Epithelial cell of proximal tubule (primary cell): Measurements from ENCODE around the gene SMC1B. TPM values are rescaled to one million over a fixed set of nuclear protein-coding genes. Genes with fewer than 3 reads are reported as not detected.
"Not testable (repeated sequence)": the region's sequence is repeated elsewhere in the genome, so short reads cannot be mapped to it uniquely, and the experiment has no call there.

Experiments
- DNase-seq: peaks from one replicate; pipeline ENCODE4 v3.0.0-alpha.2; 2011; ENCODE audit warnings: low read depth
- H3K4me3 ChIP-seq: 2 replicates; pipeline ENCODE4 v1.5.1; 2011; ENCODE audit warnings: low read depth, mild to moderate bottlenecking, low read length
- total RNA-seq: library from RNA; depleted of rRNA; stranded (reverse); fragments of >200 nt; gene quantifications from 2 replicates; pipeline ENCODE4 v1.2.3, GENCODE V29; 2015
- TF ChIP-seq, protein P1 (sequence below): conservative IDR thresholded peaks from 2 replicates; pipeline ENCODE4 v1.5.1; 2012; ENCODE audit warnings: low read depth, mild to moderate bottlenecking, low read length

Gene SMC1B
- total RNA-seq, 1 donor from 2014 or later = 0.63 TPM

DNA sequence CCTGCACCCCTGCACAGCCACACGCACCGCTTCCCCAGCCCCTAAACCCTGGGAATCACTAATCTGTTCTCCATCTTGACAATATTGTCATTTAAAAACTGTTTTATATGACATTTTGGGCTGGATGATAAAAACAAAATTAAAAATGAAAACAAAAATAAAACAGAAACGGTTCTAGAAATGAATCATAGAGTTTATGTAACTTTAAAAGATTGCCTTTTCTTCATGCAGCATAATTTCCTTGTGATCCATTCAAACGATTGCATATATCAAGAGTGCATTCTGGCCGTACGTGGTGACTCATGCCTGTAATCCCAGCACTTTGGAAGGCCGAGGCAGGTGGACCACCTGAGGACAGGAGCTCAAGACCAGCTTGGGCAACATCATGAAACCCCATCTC is 110.2 kb downstream of the SMC1B start:
- H3K4me3 ChIP-seq = no peak overlapping the region
- TF ChIP-seq, protein P1, sequence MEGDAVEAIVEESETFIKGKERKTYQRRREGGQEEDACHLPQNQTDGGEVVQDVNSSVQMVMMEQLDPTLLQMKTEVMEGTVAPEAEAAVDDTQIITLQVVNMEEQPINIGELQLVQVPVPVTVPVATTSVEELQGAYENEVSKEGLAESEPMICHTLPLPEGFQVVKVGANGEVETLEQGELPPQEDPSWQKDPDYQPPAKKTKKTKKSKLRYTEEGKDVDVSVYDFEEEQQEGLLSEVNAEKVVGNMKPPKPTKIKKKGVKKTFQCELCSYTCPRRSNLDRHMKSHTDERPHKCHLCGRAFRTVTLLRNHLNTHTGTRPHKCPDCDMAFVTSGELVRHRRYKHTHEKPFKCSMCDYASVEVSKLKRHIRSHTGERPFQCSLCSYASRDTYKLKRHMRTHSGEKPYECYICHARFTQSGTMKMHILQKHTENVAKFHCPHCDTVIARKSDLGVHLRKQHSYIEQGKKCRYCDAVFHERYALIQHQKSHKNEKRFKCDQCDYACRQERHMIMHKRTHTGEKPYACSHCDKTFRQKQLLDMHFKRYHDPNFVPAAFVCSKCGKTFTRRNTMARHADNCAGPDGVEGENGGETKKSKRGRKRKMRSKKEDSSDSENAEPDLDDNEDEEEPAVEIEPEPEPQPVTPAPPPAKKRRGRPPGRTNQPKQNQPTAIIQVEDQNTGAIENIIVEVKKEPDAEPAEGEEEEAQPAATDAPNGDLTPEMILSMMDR = no peak

DNA sequence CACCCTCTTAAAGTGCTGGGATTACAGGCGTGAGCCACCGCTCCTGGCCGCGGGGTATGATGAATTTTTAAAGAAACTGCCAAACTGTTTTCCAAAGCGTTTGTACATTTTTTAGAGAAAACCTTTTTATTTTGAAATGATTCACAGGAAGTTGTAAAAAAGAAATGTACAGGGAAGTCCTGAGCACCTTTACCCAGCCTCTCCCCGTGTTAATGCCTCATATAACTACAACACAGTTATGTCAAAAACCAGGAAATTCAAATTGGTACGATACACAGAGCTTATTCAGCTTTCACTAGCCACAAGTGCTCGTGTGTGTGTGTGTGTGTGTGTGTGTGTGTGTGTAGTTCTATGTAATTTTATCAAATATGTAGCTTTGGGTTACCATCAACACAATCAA is 110.6 kb downstream of the SMC1B start:
- no peak overlapping the region for H3K4me3 ChIP-seq
- TF ChIP-seq, protein P1 = no peak
- DNase-seq = no peak

More for the DNA sequence above, 110.2 kb downstream of the SMC1B start:
- DNase-seq = no peak

DNA sequence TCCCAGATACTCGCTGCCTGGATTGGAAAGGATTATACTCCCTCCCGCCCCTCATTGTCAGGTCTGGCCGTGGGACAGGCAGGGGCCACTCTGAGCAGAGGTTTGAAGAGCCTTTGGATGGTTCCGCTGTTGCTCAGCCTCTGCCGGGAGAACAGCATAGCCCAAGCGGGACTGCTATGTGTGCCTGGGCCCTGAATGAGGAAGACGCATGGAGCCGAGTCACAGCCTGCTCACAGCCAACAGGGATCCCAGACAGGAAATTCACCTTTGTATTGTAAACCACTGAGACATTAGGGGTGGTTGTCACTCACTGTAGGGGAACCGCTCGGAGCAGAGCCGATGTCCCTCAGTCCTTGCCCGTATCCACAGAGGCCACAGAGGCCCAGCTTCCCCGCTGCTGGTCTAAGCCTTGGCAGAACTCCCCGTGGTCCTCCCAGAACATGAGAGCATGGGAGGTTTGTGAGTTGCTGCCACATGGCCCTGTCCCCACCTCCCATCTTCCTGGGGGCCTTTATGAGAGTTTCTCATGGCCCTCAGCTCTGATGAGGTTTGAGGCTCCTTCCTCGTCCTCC is 114.4 kb downstream of the SMC1B start:
- TF ChIP-seq, protein P1 = no peak
- no peak overlapping the region for H3K4me3 ChIP-seq
- DNase-seq = no peak

DNA sequence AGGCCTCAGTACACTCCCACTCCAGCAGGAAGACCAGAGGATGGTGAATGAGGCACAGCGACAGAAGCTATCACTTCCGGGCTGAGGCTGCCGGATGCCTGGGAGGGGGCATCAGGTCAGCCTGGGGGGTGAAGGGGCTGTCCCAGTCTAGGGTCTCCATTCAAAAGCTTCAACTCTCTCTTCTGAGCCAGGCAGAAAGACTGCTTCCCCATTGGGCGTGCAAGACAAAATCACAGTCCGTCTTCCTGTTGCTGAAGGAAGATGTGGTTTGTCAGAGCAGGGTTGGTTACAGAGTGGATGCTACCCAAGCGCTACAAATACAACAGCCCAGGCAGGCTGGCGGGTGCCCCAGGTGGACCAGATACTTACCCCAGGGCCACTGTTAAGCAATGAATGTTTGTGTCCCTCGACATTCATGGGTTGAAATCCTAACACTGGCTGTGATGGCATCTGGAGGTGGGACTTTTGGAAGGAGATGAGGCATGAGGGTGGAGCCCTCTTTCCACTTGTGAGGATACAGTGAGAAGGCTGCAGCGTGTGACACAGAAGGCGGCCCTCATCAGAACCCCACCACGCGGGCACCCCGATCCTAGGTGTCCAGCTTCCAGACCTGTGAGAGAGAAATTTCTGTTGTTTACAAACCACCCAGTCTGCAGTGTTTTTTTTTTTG is 116.6 kb downstream of the SMC1B start:
- no peak overlapping the region for H3K4me3 ChIP-seq
- no peak for DNase-seq
- TF ChIP-seq, protein P1 = no peak

DNA sequence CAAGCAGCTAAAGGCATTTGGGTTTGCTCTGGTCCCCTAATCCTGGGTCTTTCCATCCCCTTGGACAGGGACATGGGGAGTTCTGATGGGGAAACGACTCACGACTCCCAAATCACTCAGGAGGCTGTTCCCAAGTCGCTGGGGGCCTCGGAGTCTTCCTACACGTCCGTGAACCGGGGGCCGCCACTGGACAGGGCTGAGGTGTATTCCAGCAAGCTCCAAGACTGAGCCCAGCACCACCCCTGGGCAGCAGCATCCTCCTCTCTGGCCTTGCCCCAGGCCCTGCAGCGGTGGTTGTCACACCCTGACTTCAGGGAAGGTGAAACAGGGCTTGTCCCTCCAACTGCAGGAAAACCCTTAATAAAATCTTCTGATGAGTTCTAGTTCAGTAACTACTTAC is 117.9 kb downstream of the SMC1B start:
- DNase-seq = no peak
- TF ChIP-seq, protein P1 = no peak
- no peak overlapping the region for H3K4me3 ChIP-seq

DNA sequence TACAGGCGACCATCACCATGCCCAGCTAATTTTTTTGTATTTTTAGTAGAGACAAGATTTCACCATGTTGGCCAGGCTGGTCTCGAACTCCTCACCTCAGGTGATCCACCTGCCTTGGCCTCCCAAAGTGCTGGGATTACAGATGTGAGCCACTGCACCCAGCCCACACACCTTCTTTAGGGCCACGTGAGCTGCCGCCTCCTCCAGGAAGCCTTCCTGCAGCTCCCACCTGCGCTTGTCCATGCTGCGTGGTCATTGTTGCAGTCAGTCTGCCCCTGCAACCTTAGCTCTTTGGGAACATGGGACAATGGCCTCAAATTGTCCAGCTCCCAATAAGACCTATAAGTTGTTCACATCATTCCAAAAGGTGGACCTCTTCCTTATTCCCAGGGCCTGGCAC is 118.4 kb downstream of the SMC1B start:
- DNase-seq, H3K4me3 ChIP-seq: not testable (repeated sequence)

Other genes starting within 250 kb of the SMC1B start
- gene NUP50, start 249.7 kb downstream of the SMC1B start, total RNA-seq = 60.8 and 78.2 TPM in 2 replicates
- gene KIAA0930, start 172.7 kb downstream of the SMC1B start, total RNA-seq = 33.2 and 40.2 TPM in 2 replicates
- gene UPK3A, start 128.7 kb downstream of the SMC1B start, total RNA-seq = 2.0 TPM in 1 of 2 replicates, not detected in the other
- 9.5 and 11.4 TPM in 2 replicates for gene FAM118A, start 103.7 kb downstream of the SMC1B start, total RNA-seq
- gene RIBC2, start 94 bp upstream of the SMC1B start, total RNA-seq = 0.69 and 2.7 TPM in 2 replicates
- 21.5 and 58.5 TPM in 2 replicates for gene FBLN1, start 89.3 kb upstream of the SMC1B start, total RNA-seq